ENCODE measurements around the gene CCDC57. TPM values are rescaled to one million over a fixed set of nuclear protein-coding genes. Genes with fewer than 3 reads are reported as not detected.

CCDC57 gene
- total and polyA plus RNA-seq, 2 experiments from 2014 or later, result 15.7 to 29.8 TPM

GRCh38 chr17:82172486-82173160 lies 40.0 kb downstream of the CCDC57 start:
- no peaks in the 10 kb centered on the region for H3K79me2 ChIP-seq
- TF ChIP-seq EZH2 (IDR thresholded peaks at IDR 0.05; ENCODE audit: borderline replicate concordance) (no peak), CTCF (IDR thresholded peaks at IDR 0.05; ENCODE audit: poor library complexity) (no peak), EZH2phosphoT487 (IDR thresholded peaks at IDR 0.05; ENCODE audit: low read depth, severe bottlenecking, unreplicated experiment) (no peak)
- no peak overlapping the region for H3K27ac ChIP-seq
- no peaks in the 10 kb centered on the region for H3K4me1 ChIP-seq (ENCODE audit: insufficient read depth)
- no peaks in the 10 kb centered on the region for H3K9me2 ChIP-seq (replicated peaks; ENCODE audit: insufficient read depth)
- H3K36me3 ChIP-seq (replicated peaks; ENCODE audit: insufficient read depth, low read depth), result no peaks in the 10 kb centered on the region
- no peak overlapping the region for H3K4me2 ChIP-seq
- no peaks in the 10 kb centered on the region for H3K27me3 ChIP-seq
- H4K20me1 ChIP-seq (ENCODE audit: insufficient read depth, poor library complexity, severe bottlenecking), result no peaks in the 10 kb centered on the region
- no peak overlapping the region for H2AFZ ChIP-seq
- 86% methylated on average over 18 of the region's 18 CpGs for WGBS (ENCODE audit: low lambda C conversion rate, missing lambda C conversion rate)
- no peak for DNase-seq (ENCODE audit: low spot score)
- H3K9me3 ChIP-seq (ENCODE audit: low read depth), result no peaks in the 10 kb centered on the region
- no peak overlapping the region for H3K4me3 ChIP-seq

- H3K9me3 ChIP-seq (ENCODE audit: low read depth), result no peaks in the 10 kb centered on the region
- no peak overlapping the region for H2AFZ ChIP-seq
- 95% methylated on average over 14 of the region's 14 CpGs for WGBS (ENCODE audit: low lambda C conversion rate, missing lambda C conversion rate)
- no peak overlapping the region for H3K4me2 ChIP-seq
- H3K9me2 ChIP-seq (replicated peaks; ENCODE audit: insufficient read depth), result no peaks in the 10 kb centered on the region
- no peaks in the 10 kb centered on the region for H3K79me2 ChIP-seq
- TF ChIP-seq CTCF (IDR thresholded peaks at IDR 0.05; ENCODE audit: poor library complexity), result no peak
- TF ChIP-seq EZH2phosphoT487 (IDR thresholded peaks at IDR 0.05; ENCODE audit: low read depth, severe bottlenecking, unreplicated experiment), result no peak
- TF ChIP-seq EZH2 (IDR thresholded peaks at IDR 0.05; ENCODE audit: borderline replicate concordance), result no peak
- DNase-seq (ENCODE audit: low spot score), result no peak
- H3K4me3 ChIP-seq, result no peak overlapping the region
- H4K20me1 ChIP-seq (ENCODE audit: insufficient read depth, poor library complexity, severe bottlenecking), result no peaks in the 10 kb centered on the region
- H3K4me1 ChIP-seq (ENCODE audit: insufficient read depth), result no peaks in the 10 kb centered on the region
- no peaks in the 10 kb centered on the region for H3K36me3 ChIP-seq (replicated peaks; ENCODE audit: insufficient read depth, low read depth)
- no peak overlapping the region for H3K27ac ChIP-seq
- H3K27me3 ChIP-seq, result no peaks in the 10 kb centered on the region
Measured at GRCh38 chr17:82171750-82172375, 40.8 kb downstream of the CCDC57 start.

- Histone ChIP-seq H3K4me1 (ENCODE audit: insufficient read depth) (no peaks in the 10 kb centered on the region), H3K27ac (no peak overlapping the region), H3K36me3 (replicated peaks; ENCODE audit: insufficient read depth, low read depth) (no peaks in the 10 kb centered on the region), H3K27me3 (no peaks in the 10 kb centered on the region), H3K9me2 (replicated peaks; ENCODE audit: insufficient read depth) (no peaks in the 10 kb centered on the region), H3K79me2 (no peaks in the 10 kb centered on the region), H3K4me2 (no peak overlapping the region), H2AFZ (no peak overlapping the region), H3K9me3 (ENCODE audit: low read depth) (no peaks in the 10 kb centered on the region), H3K4me3 (no peak overlapping the region), H4K20me1 (ENCODE audit: insufficient read depth, poor library complexity, severe bottlenecking) (no peaks in the 10 kb centered on the region)
- DNase-seq (ENCODE audit: low spot score), result no peak
- no peak for TF ChIP-seq EZH2 (IDR thresholded peaks at IDR 0.05; ENCODE audit: borderline replicate concordance)
- TF ChIP-seq CTCF (IDR thresholded peaks at IDR 0.05; ENCODE audit: poor library complexity), result no peak
- no peak for TF ChIP-seq EZH2phosphoT487 (IDR thresholded peaks at IDR 0.05; ENCODE audit: low read depth, severe bottlenecking, unreplicated experiment)
- WGBS (ENCODE audit: low lambda C conversion rate, missing lambda C conversion rate), result 90% methylated on average over 19 of the region's 19 CpGs
Measured at GRCh38 chr17:82170412-82170961, 42.2 kb downstream of the CCDC57 start.

All from hepatocyte (in vitro differentiated cells).